ENCODE measurements around the gene COL25A1.

GRCh38 chr4:108901291-108901690 is 401.2 kb downstream of the COL25A1 start:
- TF ChIP-seq POLR2A (IDR thresholded peaks at IDR 0.05) (no peak), CTCF (IDR thresholded peaks at IDR 0.05) (no peak)

All from heart left ventricle (tissue), 13 donors.